Neural cell (in vitro differentiated cells): ENCODE results near the gene MYO3B. TPM values are rescaled to one million over a fixed set of nuclear protein-coding genes. Genes with fewer than 3 reads are reported as not detected.

Experiments
- H2AFZ ChIP-seq: fragments of 200-600, 300-800 bp; sonication (generic), shearing (Covaris generic); 2 replicates; pipeline ENCODE4 v1.6.0; 2014; ENCODE audit warnings: low read depth, mild to moderate bottlenecking, antibody characterized with exemption, low read length, moderate library complexity
- H3F3A ChIP-seq: fragments of 200-600 bp; shearing (Covaris generic); 2 replicates; pipeline ENCODE4 v1.6.1; 2016; ENCODE audit warnings: mild to moderate bottlenecking, moderate library complexity, mixed read lengths, antibody characterized with exemption, low read length; ENCODE audit not compliant: insufficient read depth, poor library complexity, severe bottlenecking
- H3K27ac ChIP-seq: fragments of 200-600, 300-800 bp; sonication (generic), shearing (Covaris generic); 2 replicates; pipeline ENCODE4 v1.5.1; 2014; ENCODE audit warnings: mild to moderate bottlenecking, low read length, moderate library complexity
- H3K27me3 ChIP-seq: fragments of 300-800, 200-600 bp; sonication (generic), shearing (Covaris generic); 2 replicates; pipeline ENCODE4 v1.6.0; 2014; ENCODE audit warnings: mild to moderate bottlenecking, low read depth, low read length, moderate library complexity; ENCODE audit not compliant: insufficient read depth
- H3K36me3 ChIP-seq: fragments of 300-800, 200-600 bp; sonication (generic), shearing (Covaris generic); 2 replicates; pipeline ENCODE4 v1.5.1; 2014; ENCODE audit warnings: mild to moderate bottlenecking, antibody characterized with exemption, low read length, moderate library complexity; ENCODE audit not compliant: insufficient read depth
- H3K4me2 ChIP-seq: fragments of 300-800, 200-600 bp; sonication (generic), shearing (Covaris generic); 2 replicates; pipeline ENCODE4 v1.6.0; 2014; ENCODE audit warnings: mild to moderate bottlenecking, low read length
- H3K4me3 ChIP-seq: fragments of 300-800, 200-600 bp; sonication (generic), shearing (Covaris generic); 2 replicates; pipeline ENCODE4 v1.5.1; 2014; ENCODE audit warnings: mild to moderate bottlenecking, low read length, moderate library complexity
- H3K79me2 ChIP-seq: fragments of 200-600 bp; shearing (Covaris generic); replicated peaks from 2 replicates; pipeline ENCODE4 v1.6.0; 2014; ENCODE audit warnings: mild to moderate bottlenecking, low read length, moderate library complexity; ENCODE audit not compliant: insufficient read depth
- H3K9ac ChIP-seq: fragments of 300-800, 200-600 bp; sonication (generic), shearing (Covaris generic); 2 replicates; pipeline ENCODE4 v1.6.1; 2016; ENCODE audit warnings: mild to moderate bottlenecking, low read length, mixed read lengths
- H3K9me2 ChIP-seq: fragments of 200-600 bp; shearing (Covaris generic); 2 replicates; pipeline ENCODE4 v1.6.1; 2016; ENCODE audit warnings: mild to moderate bottlenecking, low read length, mixed read lengths; ENCODE audit not compliant: insufficient read depth
- H3K9me3 ChIP-seq: fragments of 200-600, 300-800 bp; sonication (generic), shearing (Covaris generic); 2 replicates; pipeline ENCODE4 v1.6.1; 2016; ENCODE audit warnings: mild to moderate bottlenecking, mixed run types, low read length, moderate library complexity, mixed read lengths
- H4K20me1 ChIP-seq: fragments of 200-600 bp; shearing (Covaris generic); 2 replicates; pipeline ENCODE4 v1.6.1; 2016; ENCODE audit warnings: mild to moderate bottlenecking, mixed run types; ENCODE audit not compliant: insufficient read depth
- EP300 ChIP-seq: fragments of 450-650 bp; conservative IDR thresholded peaks from 2 replicates; pipeline ENCODE4 v1.6.1; 2014; ENCODE audit warnings: antibody characterized with exemption, mild to moderate bottlenecking, moderate library complexity; ENCODE audit not compliant: poor library complexity, severe bottlenecking
- EZH2 ChIP-seq: fragments of 200-600, 300-800 bp; shearing (Covaris generic), sonication (generic); IDR thresholded peaks from 2 replicates; pipeline ENCODE4 v1.6.1; 2014; ENCODE audit warnings: antibody characterized with exemption, low read length, borderline replicate concordance, mild to moderate bottlenecking; ENCODE audit not compliant: insufficient read depth, poor library complexity, severe bottlenecking
- MXI1 ChIP-seq: fragments of 450-650 bp; conservative IDR thresholded peaks from 2 replicates; pipeline ENCODE4 v1.6.1; 2014; ENCODE audit warnings: antibody characterized with exemption, mild to moderate bottlenecking; ENCODE audit not compliant: poor library complexity, severe bottlenecking
- POLR2AphosphoS5 ChIP-seq: IDR thresholded peaks from 2 replicates; pipeline ENCODE4 v1.6.1; 2012
- RAD21 ChIP-seq: fragments of 450-650 bp; conservative IDR thresholded peaks from 2 replicates; pipeline ENCODE4 v1.6.1; 2014; ENCODE audit warnings: antibody characterized with exemption, mild to moderate bottlenecking, moderate library complexity
- SMC3 ChIP-seq: fragments of 450-650 bp; conservative IDR thresholded peaks from 2 replicates; pipeline ENCODE4 v1.6.1; 2014; ENCODE audit warnings: antibody characterized with exemption, mild to moderate bottlenecking, moderate library complexity; ENCODE audit not compliant: poor library complexity
- TAF1 ChIP-seq: IDR thresholded peaks from 2 replicates; pipeline ENCODE4 v1.6.1; 2012; ENCODE audit warnings: low read depth
- polyA plus RNA-seq: library from polyadenylated mRNA; depleted of rRNA; stranded (reverse); fragments of >200 nt; gene quantifications from 2 replicates; pipeline ENCODE4 v1.2.3, GENCODE V29; 2014
- TF ChIP-seq, protein P1 (sequence below): fragments of 450-650 bp; IDR thresholded peaks from 2 replicates; pipeline ENCODE4 v1.5.1; 2014; ENCODE audit warnings: antibody characterized with exemption, mild to moderate bottlenecking, moderate library complexity; ENCODE audit not compliant: poor library complexity, severe bottlenecking
- TF ChIP-seq, protein P2 (sequence below): IDR thresholded peaks from 2 replicates; pipeline ENCODE4 v1.6.1; 2012; ENCODE audit warnings: borderline replicate concordance

Gene MYO3B
- polyA plus RNA-seq, 1 donor from 2014 or later: 0.11 TPM

DNA sequence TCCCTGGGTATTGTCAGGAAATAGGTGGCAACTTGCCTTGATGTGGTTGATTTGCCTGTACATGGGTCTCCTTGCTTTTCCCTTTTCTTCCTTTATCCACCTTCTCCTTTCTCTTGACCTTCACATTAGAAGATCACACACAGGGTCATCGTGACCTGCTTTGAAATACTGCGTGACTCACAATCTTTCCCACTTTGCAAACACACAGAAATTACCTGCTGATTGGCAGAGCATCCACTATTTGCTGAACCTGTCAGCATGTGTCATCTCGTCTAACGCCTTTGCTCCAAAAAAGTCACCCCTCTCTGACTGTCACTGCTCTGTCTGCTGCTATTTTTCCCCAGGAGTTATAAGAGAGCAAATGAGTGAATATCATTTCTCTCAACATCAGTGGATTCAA lies 60.8 kb downstream of the MYO3B start:
- H2AFZ ChIP-seq: no peak overlapping the region
- H3K9me3 ChIP-seq: no peaks in the 10 kb centered on the region
- H3K4me3 ChIP-seq: peak overlapping the region; percentile 22
- H3K9ac ChIP-seq: peak overlapping the region; percentile 3
- no peaks in the 10 kb centered on the region for H3K79me2 ChIP-seq
- H3K4me2 ChIP-seq: no peak overlapping the region
- no peaks in the 10 kb centered on the region for H3F3A ChIP-seq
- no peaks in the 10 kb centered on the region for H4K20me1 ChIP-seq
- no peaks in the 10 kb centered on the region for H3K27me3 ChIP-seq
- peak overlapping the region; percentile 67 for H3K27ac ChIP-seq
- H3K9me2 ChIP-seq: no peaks in the 10 kb centered on the region
- TF ChIP-seq EZH2: no peak
- TF ChIP-seq EP300: peak; percentile 85
- TF ChIP-seq TAF1: no peak
- TF ChIP-seq POLR2AphosphoS5: no peak
- no peaks in the 10 kb centered on the region for H3K36me3 ChIP-seq

DNA sequence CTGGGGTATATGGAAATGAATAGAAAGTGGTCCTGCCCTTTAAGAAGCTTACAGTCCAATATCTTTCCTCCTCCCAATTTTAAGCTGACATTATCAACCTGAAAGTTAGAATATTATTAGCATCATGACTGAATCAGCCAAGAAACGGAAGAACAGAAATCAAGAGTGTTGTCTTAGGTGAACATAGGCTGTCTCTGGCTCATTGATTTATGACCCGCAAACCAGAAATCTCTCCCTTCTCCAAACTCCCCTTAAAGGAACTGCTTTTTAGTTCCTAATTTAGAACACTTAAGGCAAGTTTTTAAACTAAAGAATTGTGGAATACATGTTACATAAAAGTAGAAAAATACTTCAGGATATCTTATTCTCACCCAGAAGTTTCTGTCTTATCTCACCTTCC lies 62.7 kb downstream of the MYO3B start:
- no peaks in the 10 kb centered on the region for H3F3A ChIP-seq
- H3K79me2 ChIP-seq: no peaks in the 10 kb centered on the region
- TF ChIP-seq POLR2AphosphoS5: no peak
- no peak for TF ChIP-seq MXI1
- no peak for TF ChIP-seq EP300
- TF ChIP-seq RAD21: no peak
- no peak overlapping the region for H3K4me2 ChIP-seq
- no peak overlapping the region for H3K9ac ChIP-seq
- no peaks in the 10 kb centered on the region for H3K9me2 ChIP-seq
- no peaks in the 10 kb centered on the region for H3K27me3 ChIP-seq
- H2AFZ ChIP-seq: no peak overlapping the region
- H3K4me3 ChIP-seq: no peak overlapping the region
- no peak overlapping the region for H3K27ac ChIP-seq
- no peaks in the 10 kb centered on the region for H3K9me3 ChIP-seq
- H4K20me1 ChIP-seq: no peaks in the 10 kb centered on the region
- no peaks in the 10 kb centered on the region for H3K36me3 ChIP-seq

DNA sequence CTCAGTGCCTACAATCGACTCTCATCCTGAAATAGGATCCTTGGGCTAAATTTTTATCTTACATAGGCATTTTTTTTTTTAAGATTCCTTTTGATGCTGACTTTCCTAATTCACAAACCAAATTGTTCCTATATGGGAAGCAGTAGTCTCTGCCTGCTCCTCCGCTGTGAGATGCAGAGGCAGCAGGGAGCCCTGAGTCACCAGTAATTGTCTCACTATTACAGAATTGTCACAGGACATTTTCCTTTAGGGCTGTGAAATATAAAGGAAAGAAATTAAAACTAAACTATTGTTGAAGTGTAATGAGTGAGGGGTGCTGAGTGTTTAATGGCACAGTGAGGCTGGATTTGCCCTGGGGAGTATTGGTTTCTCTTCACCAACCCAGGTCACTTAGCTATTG lies 63.8 kb downstream of the MYO3B start:
- no peaks in the 10 kb centered on the region for H3K36me3 ChIP-seq
- H2AFZ ChIP-seq: no peak overlapping the region
- H3K9me3 ChIP-seq: no peaks in the 10 kb centered on the region
- no peak overlapping the region for H3K4me2 ChIP-seq
- H3K27me3 ChIP-seq: no peaks in the 10 kb centered on the region
- no peaks in the 10 kb centered on the region for H3K9me2 ChIP-seq
- H3K9ac ChIP-seq: no peak overlapping the region
- peak overlapping the region; percentile 2 for H3K27ac ChIP-seq
- no peaks in the 10 kb centered on the region for H4K20me1 ChIP-seq
- no peaks in the 10 kb centered on the region for H3F3A ChIP-seq
- H3K79me2 ChIP-seq: no peaks in the 10 kb centered on the region
- H3K4me3 ChIP-seq: no peak overlapping the region
- no peak for TF ChIP-seq RAD21
- TF ChIP-seq EZH2: no peak
- TF ChIP-seq EP300: no peak
- TF ChIP-seq, protein P1, sequence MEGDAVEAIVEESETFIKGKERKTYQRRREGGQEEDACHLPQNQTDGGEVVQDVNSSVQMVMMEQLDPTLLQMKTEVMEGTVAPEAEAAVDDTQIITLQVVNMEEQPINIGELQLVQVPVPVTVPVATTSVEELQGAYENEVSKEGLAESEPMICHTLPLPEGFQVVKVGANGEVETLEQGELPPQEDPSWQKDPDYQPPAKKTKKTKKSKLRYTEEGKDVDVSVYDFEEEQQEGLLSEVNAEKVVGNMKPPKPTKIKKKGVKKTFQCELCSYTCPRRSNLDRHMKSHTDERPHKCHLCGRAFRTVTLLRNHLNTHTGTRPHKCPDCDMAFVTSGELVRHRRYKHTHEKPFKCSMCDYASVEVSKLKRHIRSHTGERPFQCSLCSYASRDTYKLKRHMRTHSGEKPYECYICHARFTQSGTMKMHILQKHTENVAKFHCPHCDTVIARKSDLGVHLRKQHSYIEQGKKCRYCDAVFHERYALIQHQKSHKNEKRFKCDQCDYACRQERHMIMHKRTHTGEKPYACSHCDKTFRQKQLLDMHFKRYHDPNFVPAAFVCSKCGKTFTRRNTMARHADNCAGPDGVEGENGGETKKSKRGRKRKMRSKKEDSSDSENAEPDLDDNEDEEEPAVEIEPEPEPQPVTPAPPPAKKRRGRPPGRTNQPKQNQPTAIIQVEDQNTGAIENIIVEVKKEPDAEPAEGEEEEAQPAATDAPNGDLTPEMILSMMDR: no peak
- no peak for TF ChIP-seq TAF1
- no peak for TF ChIP-seq MXI1
- no peak for TF ChIP-seq SMC3
- TF ChIP-seq POLR2AphosphoS5: no peak
- TF ChIP-seq, protein P2, sequence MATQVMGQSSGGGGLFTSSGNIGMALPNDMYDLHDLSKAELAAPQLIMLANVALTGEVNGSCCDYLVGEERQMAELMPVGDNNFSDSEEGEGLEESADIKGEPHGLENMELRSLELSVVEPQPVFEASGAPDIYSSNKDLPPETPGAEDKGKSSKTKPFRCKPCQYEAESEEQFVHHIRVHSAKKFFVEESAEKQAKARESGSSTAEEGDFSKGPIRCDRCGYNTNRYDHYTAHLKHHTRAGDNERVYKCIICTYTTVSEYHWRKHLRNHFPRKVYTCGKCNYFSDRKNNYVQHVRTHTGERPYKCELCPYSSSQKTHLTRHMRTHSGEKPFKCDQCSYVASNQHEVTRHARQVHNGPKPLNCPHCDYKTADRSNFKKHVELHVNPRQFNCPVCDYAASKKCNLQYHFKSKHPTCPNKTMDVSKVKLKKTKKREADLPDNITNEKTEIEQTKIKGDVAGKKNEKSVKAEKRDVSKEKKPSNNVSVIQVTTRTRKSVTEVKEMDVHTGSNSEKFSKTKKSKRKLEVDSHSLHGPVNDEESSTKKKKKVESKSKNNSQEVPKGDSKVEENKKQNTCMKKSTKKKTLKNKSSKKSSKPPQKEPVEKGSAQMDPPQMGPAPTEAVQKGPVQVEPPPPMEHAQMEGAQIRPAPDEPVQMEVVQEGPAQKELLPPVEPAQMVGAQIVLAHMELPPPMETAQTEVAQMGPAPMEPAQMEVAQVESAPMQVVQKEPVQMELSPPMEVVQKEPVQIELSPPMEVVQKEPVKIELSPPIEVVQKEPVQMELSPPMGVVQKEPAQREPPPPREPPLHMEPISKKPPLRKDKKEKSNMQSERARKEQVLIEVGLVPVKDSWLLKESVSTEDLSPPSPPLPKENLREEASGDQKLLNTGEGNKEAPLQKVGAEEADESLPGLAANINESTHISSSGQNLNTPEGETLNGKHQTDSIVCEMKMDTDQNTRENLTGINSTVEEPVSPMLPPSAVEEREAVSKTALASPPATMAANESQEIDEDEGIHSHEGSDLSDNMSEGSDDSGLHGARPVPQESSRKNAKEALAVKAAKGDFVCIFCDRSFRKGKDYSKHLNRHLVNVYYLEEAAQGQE: no peak
